Keratinocyte (primary cell): ENCODE results near the gene SS18L1. TPM values are rescaled to one million over a fixed set of nuclear protein-coding genes. Genes with fewer than 3 reads are reported as not detected.
A peak's percentile ranks its signal among the peaks of the same experiment; 100 is the strongest.

Source experiments
- DNase-seq: peaks from one replicate; pipeline ENCODE4 v3.0.0-alpha.2; 2011; ENCODE audit warnings: low read depth, missing footprints, low spot score
- FAIRE-seq: peaks from 2 replicates; lab custom pipeline; 2011; peaks lifted over from hg19 to GRCh38; lab: Jason Lieb, UNC
- H2AFZ ChIP-seq: 2 replicates; pipeline ENCODE4 v1.6.0; 2012; ENCODE audit warnings: low read length, control low read depth, inconsistent platforms; ENCODE audit not compliant: control insufficient read depth
- H3K27ac ChIP-seq: 2 replicates; pipeline ENCODE4 v1.5.1; 2011; ENCODE audit warnings: low read length; ENCODE audit not compliant: control insufficient read depth, insufficient read depth
- H3K27me3 ChIP-seq: 3 replicates; pipeline ENCODE4 v1.6.0; 2011; ENCODE audit warnings: low read length; ENCODE audit not compliant: control insufficient read depth, insufficient read depth; ENCODE audit errors: extremely low read depth
- H3K36me3 ChIP-seq, 2 experiments: 2 replicates in 1 of 2; 3 replicates in 1 of 2; pipeline ENCODE4 v1.5.1; 2011; ENCODE audit warnings: low read length in 2 of 2, mild to moderate bottlenecking in 1 of 2; ENCODE audit not compliant: control insufficient read depth in 2 of 2, insufficient read depth in 2 of 2; ENCODE audit errors: extremely low read depth in 1 of 2
- H3K4me1 ChIP-seq: 3 replicates; pipeline ENCODE4 v1.5.1; 2011; ENCODE audit warnings: low read length; ENCODE audit not compliant: control insufficient read depth, insufficient read depth; ENCODE audit errors: extremely low read depth
- H3K4me2 ChIP-seq: 3 replicates; pipeline ENCODE4 v1.6.0; 2011; ENCODE audit warnings: low read depth, low read length; ENCODE audit not compliant: control insufficient read depth, insufficient read depth; ENCODE audit errors: extremely low read depth
- H3K4me3 ChIP-seq, 3 experiments: fragments of 200-600 bp in 1 of 3; sonication (generic) in 1 of 3; 2 replicates in 2 of 3; 3 replicates in 1 of 3; pipeline ENCODE4 v1.5.1; 2011 to 2016; ENCODE audit warnings: low read length in 3 of 3, mild to moderate bottlenecking in 3 of 3, control low read depth in 2 of 3, inconsistent platforms in 1 of 3, low read depth in 1 of 3, mixed read lengths in 1 of 3, mixed run types in 1 of 3, moderate library complexity in 1 of 3; ENCODE audit not compliant: control insufficient read depth in 2 of 3, insufficient read depth in 2 of 3; ENCODE audit errors: extremely low read depth in 1 of 3
- H3K79me2 ChIP-seq: 2 replicates; pipeline ENCODE4 v1.6.0; 2012; ENCODE audit warnings: low read length; ENCODE audit not compliant: control insufficient read depth, insufficient read depth
- H3K9ac ChIP-seq: 3 replicates; pipeline ENCODE4 v1.6.0; 2011; ENCODE audit warnings: low read length; ENCODE audit not compliant: control insufficient read depth, insufficient read depth; ENCODE audit errors: extremely low read depth
- H3K9me1 ChIP-seq: 3 replicates; pipeline ENCODE4 v1.6.0; 2011; ENCODE audit warnings: low read length; ENCODE audit not compliant: control insufficient read depth, insufficient read depth; ENCODE audit errors: extremely low read depth
- H3K9me3 ChIP-seq: 2 replicates; pipeline ENCODE4 v1.5.1; 2012; ENCODE audit warnings: low read depth, low read length; ENCODE audit not compliant: control insufficient read depth
- H4K20me1 ChIP-seq: 3 replicates; pipeline ENCODE4 v1.6.0; 2011; ENCODE audit warnings: low read length; ENCODE audit not compliant: control insufficient read depth, insufficient read depth; ENCODE audit errors: extremely low read depth
- EZH2 ChIP-seq: IDR thresholded peaks from one replicate; pipeline ENCODE4 v1.6.1; 2012; ENCODE audit warnings: inconsistent platforms, mild to moderate bottlenecking, low read length, moderate library complexity
- dilution Hi-C: fragments of 300-500 bp; cut with MboI; formaldehyde crosslinking; loops from one replicate; pipeline ENCODE4 v1.7.0; 2020; ENCODE audit warnings: low sequenced_read_pairs; ENCODE audit not compliant: extremely low pct_ligation_motif_present
- polyA plus RNA-seq, 5 experiments: library from polyadenylated mRNA; depleted of rRNA in 3 of 5; stranded (reverse) in 3 of 5; stranded (forward) in 1 of 5; unstranded in 1 of 5; fragments of >200 nt; gene quantifications; 1 replicate in 1 of 5; 2 replicates in 3 of 5; 3 replicates in 1 of 5; pipeline versions ENCODE4 v1.2.1 to v1.2.3, GENCODE V29; 2011 to 2012; ENCODE audit warnings: missing spikeins in 2 of 5, low read depth in 1 of 5, low replicate concordance in 1 of 5
- TF ChIP-seq, protein P1 (sequence below), 3 experiments: IDR thresholded peaks in 1 of 3; conservative IDR thresholded peaks in 1 of 3; optimal IDR thresholded peaks in 1 of 3; 2 replicates in 2 of 3; 3 replicates in 1 of 3; pipeline versions ENCODE3 to v1.5.1; 2011; ENCODE audit warnings: low read length in 3 of 3, mild to moderate bottlenecking in 3 of 3, moderate library complexity in 2 of 3, control low read depth in 1 of 3, inconsistent platforms in 1 of 3; ENCODE audit not compliant: insufficient read depth in 2 of 3; ENCODE audit errors: extremely low read depth in 1 of 3

The SS18L1 gene
- polyA plus RNA-seq, 1 donor (not counting 4 experiments of a cell fraction or from before 2014, with no cell fraction given): 9.4 TPM

DNA sequence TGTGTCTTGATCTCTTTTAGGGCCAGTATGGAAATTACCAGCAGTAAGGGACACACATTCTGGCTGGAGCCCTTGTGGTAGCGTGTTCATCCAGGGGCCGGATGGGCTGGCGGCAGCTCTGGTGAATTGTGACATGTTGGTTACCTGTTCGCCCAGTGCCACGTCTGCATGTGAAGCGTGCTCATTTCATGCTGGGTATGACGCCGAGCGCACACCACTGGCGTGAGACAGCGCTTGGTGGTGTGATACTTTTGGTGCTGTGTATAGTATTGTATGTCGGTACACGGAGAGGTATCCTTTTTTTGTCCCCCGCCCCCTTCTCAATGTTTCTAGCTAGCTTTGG is 35.6 kb downstream of the SS18L1 start:
- Histone ChIP-seq H3K27me3 (no peaks in the 10 kb centered on the region), H3K9me3 (no peaks in the 10 kb centered on the region), H3K4me1 (peaks cover 12% of the 10 kb centered on the region), H3K9me1 (no peaks in the 10 kb centered on the region), H2AFZ (no peak overlapping the region), H4K20me1 (no peaks in the 10 kb centered on the region), H3K4me3 (no peak overlapping the region), H3K27ac (no peak overlapping the region), H3K9ac (no peak overlapping the region), H3K4me2 (no peak overlapping the region), H3K36me3 (peaks cover 8 to 15% of the 10 kb centered on the region in 2 experiments), H3K79me2 (peaks cover 11% of the 10 kb centered on the region)
- dilution Hi-C loops: no loop called here
- no peak for FAIRE-seq
- TF ChIP-seq, protein P1, sequence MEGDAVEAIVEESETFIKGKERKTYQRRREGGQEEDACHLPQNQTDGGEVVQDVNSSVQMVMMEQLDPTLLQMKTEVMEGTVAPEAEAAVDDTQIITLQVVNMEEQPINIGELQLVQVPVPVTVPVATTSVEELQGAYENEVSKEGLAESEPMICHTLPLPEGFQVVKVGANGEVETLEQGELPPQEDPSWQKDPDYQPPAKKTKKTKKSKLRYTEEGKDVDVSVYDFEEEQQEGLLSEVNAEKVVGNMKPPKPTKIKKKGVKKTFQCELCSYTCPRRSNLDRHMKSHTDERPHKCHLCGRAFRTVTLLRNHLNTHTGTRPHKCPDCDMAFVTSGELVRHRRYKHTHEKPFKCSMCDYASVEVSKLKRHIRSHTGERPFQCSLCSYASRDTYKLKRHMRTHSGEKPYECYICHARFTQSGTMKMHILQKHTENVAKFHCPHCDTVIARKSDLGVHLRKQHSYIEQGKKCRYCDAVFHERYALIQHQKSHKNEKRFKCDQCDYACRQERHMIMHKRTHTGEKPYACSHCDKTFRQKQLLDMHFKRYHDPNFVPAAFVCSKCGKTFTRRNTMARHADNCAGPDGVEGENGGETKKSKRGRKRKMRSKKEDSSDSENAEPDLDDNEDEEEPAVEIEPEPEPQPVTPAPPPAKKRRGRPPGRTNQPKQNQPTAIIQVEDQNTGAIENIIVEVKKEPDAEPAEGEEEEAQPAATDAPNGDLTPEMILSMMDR (optimal IDR thresholded peaks at IDR 0.05 in 1 of 3, IDR thresholded peaks at IDR 0.05 in 1 of 3, conservative IDR thresholded peaks at IDR 0.05 in 1 of 3; ENCODE audit: extremely low read depth in 1 of 3, insufficient read depth in 2 of 3, low read length in 3 of 3): no peak
- no peak for TF ChIP-seq EZH2
- DNase-seq: no peak

DNA sequence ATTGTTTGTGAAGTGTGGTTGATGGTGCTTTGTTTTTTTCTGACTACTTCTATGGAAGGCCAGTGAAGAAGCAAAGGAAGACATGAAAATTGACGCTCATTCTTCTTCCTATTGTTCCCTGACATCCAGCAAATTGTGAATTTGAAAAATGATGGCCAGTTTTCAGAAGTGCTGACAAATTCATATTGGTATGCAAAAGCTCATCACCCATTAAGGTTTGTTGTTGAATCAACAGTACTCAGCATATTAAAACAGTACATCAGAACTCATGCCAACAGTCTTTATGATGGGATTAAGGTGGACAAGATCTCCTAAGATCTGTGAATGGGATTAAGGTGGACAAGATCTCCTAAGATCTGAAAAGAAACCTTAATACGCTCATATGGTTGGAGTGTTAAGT is 38.2 kb downstream of the SS18L1 start:
- no peak overlapping the region for H2AFZ ChIP-seq
- H3K9me1 ChIP-seq: no peaks in the 10 kb centered on the region
- peaks cover 31% of the 10 kb centered on the region for H3K79me2 ChIP-seq
- H3K27me3 ChIP-seq: no peaks in the 10 kb centered on the region
- H3K4me2 ChIP-seq: peak overlapping the region; percentile 90
- DNase-seq (no peak), FAIRE-seq (no peak)
- dilution Hi-C loops: no loop called here
- H3K9me3 ChIP-seq: no peaks in the 10 kb centered on the region
- no peak overlapping the region for H3K27ac ChIP-seq
- TF ChIP-seq, protein P1 (optimal IDR thresholded peaks at IDR 0.05 in 1 of 3, IDR thresholded peaks at IDR 0.05 in 1 of 3, conservative IDR thresholded peaks at IDR 0.05 in 1 of 3; ENCODE audit: extremely low read depth in 1 of 3, insufficient read depth in 2 of 3, low read length in 3 of 3): no peak
- TF ChIP-seq EZH2: no peak
- H3K36me3 ChIP-seq: peaks cover 5 to 7% of the 10 kb centered on the region in 2 experiments
- H3K4me3 ChIP-seq: peak overlapping the region in 2 of 3 experiments; percentile 88 to 89
- H3K4me1 ChIP-seq: peaks cover 14% of the 10 kb centered on the region
- H4K20me1 ChIP-seq: no peaks in the 10 kb centered on the region
- H3K9ac ChIP-seq: peak overlapping the region; percentile 93
